Measurements from ENCODE around the gene FAAP24. TPM values are rescaled to one million over a fixed set of nuclear protein-coding genes. Genes with fewer than 3 reads are reported as not detected.

FAAP24 gene
- total and polyA plus RNA-seq, 2 of the 8 experiments (the other 6 are each of a cell fraction or from before 2014, with no cell fraction given), result 3.3 to 4.2 TPM

GRCh38 chr19:32997716-32998355 is 25.8 kb downstream of the FAAP24 start:
- H3K27me3 ChIP-seq (replicated peaks in 1 of 4; ENCODE audit: control insufficient read depth in 3 of 4, extremely low read depth in 1 of 4, insufficient read depth in 3 of 4, low read length in 3 of 4), result no peaks in the 10 kb centered on the region
- no peak overlapping the region for H3K14ac ChIP-seq (ENCODE audit: insufficient read length)
- no peaks in the 10 kb centered on the region for H3K9me3 ChIP-seq (ENCODE audit: insufficient read depth in 2 of 2, low read depth in 1 of 2, low read length in 1 of 2)
- no peak for TF ChIP-seq NRF1 (IDR thresholded peaks at IDR 0.05; ENCODE audit: low read depth, low read length)
- no peak for TF ChIP-seq KDM4A (IDR thresholded peaks at IDR 0.05; ENCODE audit: low read depth, low read length, severe bottlenecking)
- TF ChIP-seq RXRA (IDR thresholded peaks at IDR 0.05; ENCODE audit: insufficient read depth, low read depth, low read length), result no peak
- no peak for TF ChIP-seq CBX5 (IDR thresholded peaks at IDR 0.05; ENCODE audit: low read depth, low read length)
- CTCF ChIA-PET (ENCODE audit: partially characterized antibody), result interaction anchor here (0.7 kb wide), 1 partner anchor 332 kb away, joined by 3 read pairs; no protein-coding TSS in a partner anchor
- H3K36me3 ChIP-seq (ENCODE audit: control insufficient read depth in 2 of 4, insufficient read depth in 4 of 4, low read length in 3 of 4), result peaks cover 7 to 35% (median 20%) of the 10 kb centered on the region in 4 experiments; a peak in 6 of 8 replicates
- no peak overlapping the region for H3K23ac ChIP-seq (ENCODE audit: insufficient read length)
- FAIRE-seq (no peak), DNase-seq (ENCODE audit: low read depth in 1 of 2, low spot score in 2 of 2) (no peak)
- no peak overlapping the region for H2BK120ac ChIP-seq (replicated peaks; ENCODE audit: low read depth, low read length)
- no peak overlapping the region for H4K91ac ChIP-seq (replicated peaks; ENCODE audit: insufficient read length, low read length)
- no peak overlapping the region for H2BK15ac ChIP-seq (ENCODE audit: low read length)
- H3K18ac ChIP-seq (ENCODE audit: extremely low read depth, low read length), result no peak overlapping the region
- no peak overlapping the region for H3K27ac ChIP-seq (ENCODE audit: low read depth, low read length)
- POLR2A ChIA-PET (ENCODE audit: partially characterized antibody), result no interaction called here
- no peaks in the 10 kb centered on the region for H3K79me1 ChIP-seq (ENCODE audit: low read depth, low read length)
- no peak overlapping the region for H2BK20ac ChIP-seq (ENCODE audit: low read length)
- no peaks in the 10 kb centered on the region for H3K23me2 ChIP-seq (ENCODE audit: low read depth, low read length)
- H3K4ac ChIP-seq (replicated peaks; ENCODE audit: insufficient read length, low read depth, low read length), result no peak overlapping the region
- no peak overlapping the region for H3K4me3 ChIP-seq (ENCODE audit: extremely low read depth in 1 of 4, insufficient read depth in 2 of 4, low read depth in 3 of 4, low read length in 4 of 4)
- no peak overlapping the region for H2AFZ ChIP-seq (ENCODE audit: low read length)
- peaks cover 0 to 2% of the 10 kb centered on the region in 2 experiments for H4K20me1 ChIP-seq (replicated peaks in 1 of 2; ENCODE audit: control insufficient read depth in 1 of 2, insufficient read depth in 2 of 2, low read length in 2 of 2)
- no peaks in the 10 kb centered on the region for H3K4me1 ChIP-seq (replicated peaks in 1 of 4; ENCODE audit: control insufficient read depth in 3 of 4, insufficient read depth in 4 of 4, low read length in 3 of 4)
- H2AK5ac ChIP-seq (ENCODE audit: low read depth, low read length), result no peak overlapping the region
- 88% methylated on average over 14 of the region's 14 CpGs; no CpG with 5 or more reads in 1 of the 2 experiments for WGBS, 2 experiments (ENCODE audit: extremely low coverage in 1 of 2, insufficient coverage in 1 of 2, insufficient read length in 1 of 2, insufficient replicate concordance in 2 of 2, low coverage in 1 of 2, low lambda C conversion rate in 2 of 2, missing lambda C conversion rate in 1 of 2)
- no peak overlapping the region for H3K56ac ChIP-seq (replicated peaks; ENCODE audit: insufficient read length, low read depth, low read length)
- no peak overlapping the region for H2BK12ac ChIP-seq (ENCODE audit: low read depth, low read length)
- H3K9ac ChIP-seq (replicated peaks in 1 of 4; ENCODE audit: extremely low read depth in 1 of 4, low read depth in 3 of 4, low read length in 3 of 4), result no peak overlapping the region
- no peak overlapping the region for H3K4me2 ChIP-seq (ENCODE audit: insufficient read depth in 1 of 2, low read depth in 2 of 2, low read length in 2 of 2)
- no peak overlapping the region for H4K8ac ChIP-seq (ENCODE audit: extremely low read depth, insufficient read depth, low read length)
- no peak overlapping the region for H4K5ac ChIP-seq (ENCODE audit: insufficient read length, low read depth, low read length)
- no peaks in the 10 kb centered on the region for H3K79me2 ChIP-seq (ENCODE audit: control insufficient read depth in 1 of 2, insufficient read depth in 2 of 2, low read length in 2 of 2)
- H2BK5ac ChIP-seq (ENCODE audit: low read depth, low read length), result no peak overlapping the region
